Gastroesophageal sphincter (tissue), 4 donors: ENCODE results near the gene TTC7B. TPM values are rescaled to one million over a fixed set of nuclear protein-coding genes. Genes with fewer than 3 reads are reported as not detected.

Experiments used
- ATAC-seq: fragments of 150-250 bp; one replicate; pipeline ENCODE4 v1.9.1; 2016; ENCODE audit warnings: mild to moderate bottlenecking, moderate library complexity
- H3K27ac ChIP-seq, 4 donors: fragments of 200-600 bp; sonication (generic) in 3 of 4; 1 replicate in 3 of 4; 2 replicates in 1 of 4; pipeline ENCODE4 v1.5.1; 2016 to 2019
- H3K27me3 ChIP-seq: fragments of 200-600 bp; sonication (generic); one replicate; pipeline ENCODE4 v1.5.1; 2019
- H3K36me3 ChIP-seq, 2 donors: fragments of 200-600 bp; sonication (generic); one replicate each; pipeline ENCODE4 v1.5.1; 2019; ENCODE audit warnings: control low read depth in 1 of 2
- H3K4me1 ChIP-seq, 3 donors: fragments of 200-600 bp; sonication (generic); 1 replicate in 2 of 3; 2 replicates in 1 of 3; pipeline ENCODE4 v1.5.1; 2016 to 2019; ENCODE audit warnings: control low read depth in 2 of 3
- H3K4me3 ChIP-seq, 2 donors: fragments of 200-600 bp; sonication (generic); one replicate each; pipeline ENCODE4 v1.5.1; 2019; ENCODE audit warnings: mild to moderate bottlenecking in 1 of 2, moderate library complexity in 1 of 2
- H3K9me3 ChIP-seq, 3 donors: fragments of 200-600 bp; sonication (generic); one replicate each; pipeline ENCODE4 v1.5.1; 2017 to 2019; ENCODE audit warnings: control low read depth in 2 of 3
- CTCF ChIP-seq, 4 experiments: fragments of 200-600 bp in 2 of 4; fragments of 450-650 bp in 2 of 4; sonication (generic) in 1 of 4; IDR thresholded peaks; one replicate each; pipeline ENCODE4 v1.5.1; 2017 to 2019; ENCODE audit warnings: antibody characterized with exemption in 4 of 4, mild to moderate bottlenecking in 2 of 4, moderate library complexity in 2 of 4
- EP300 ChIP-seq: sonication (generic); formaldehyde crosslinking; IDR thresholded peaks from one replicate; pipeline ENCODE4 v1.6.1; 2017; ENCODE audit warnings: antibody characterized with exemption, mild to moderate bottlenecking
- POLR2A ChIP-seq, 2 donors: fragments of 450-650 bp; IDR thresholded peaks; one replicate each; pipeline ENCODE4 v1.6.1; 2017; ENCODE audit warnings: antibody characterized with exemption in 2 of 2, mild to moderate bottlenecking in 2 of 2, moderate library complexity in 1 of 2
- POLR2AphosphoS5 ChIP-seq: sonication (generic); formaldehyde crosslinking; IDR thresholded peaks from one replicate; pipeline ENCODE4 v1.6.1; 2017; ENCODE audit warnings: antibody characterized with exemption
- WGBS, 2 donors: methylation state at CpG; one replicate each; pipeline ENCODE4 v1.1.5; 2018; ENCODE audit warnings: low coverage in 1 of 2; 5-methylcytosine and 5-hydroxymethylcytosine counted together
- total RNA-seq, 4 donors: library from RNA; depleted of rRNA; stranded (reverse); fragments of >200 nt; gene quantifications; one replicate each; pipeline ENCODE4 v1.1.0, GENCODE V29; 2016

The TTC7B gene
- total RNA-seq, 4 donors from 2014 or later = 59.0 to 170 (median 64.1) TPM

GRCh38 chr14:90816681-90817436 lies 629 bp upstream of the TTC7B start:
- H3K27me3 ChIP-seq = no peaks in the 10 kb centered on the region
- peak overlapping the region in 3 of 4 donors; percentile 35 to 72 (median 43) for H3K27ac ChIP-seq
- TF ChIP-seq POLR2A (IDR thresholded peaks at IDR 0.05) = no peak
- H3K4me3 ChIP-seq = peak overlapping the region in 1 of 2 donors; percentile 53
- no peaks in the 10 kb centered on the region for H3K9me3 ChIP-seq
- H3K36me3 ChIP-seq = no peaks in the 10 kb centered on the region
- 9 to 45% methylated on average over 5 to 11 of the region's 16 CpGs for WGBS, 2 donors
- no peak for ATAC-seq
- H3K4me1 ChIP-seq = peaks cover 0 to 34% (median 13%) of the 10 kb centered on the region in 3 donors

GRCh38 chr14:90815572-90815821 lies 733 bp downstream of the TTC7B start:
- 5 to 10% methylated on average over 5 of the region's 5 CpGs for WGBS, 2 donors
- H3K27ac ChIP-seq = peak overlapping the region in 2 of 4 donors; percentile 68 to 72
- no peaks in the 10 kb centered on the region for H3K27me3 ChIP-seq
- H3K4me3 ChIP-seq = peak overlapping the region; percentile 53 to 85
- H3K9me3 ChIP-seq = no peaks in the 10 kb centered on the region
- peaks cover 0 to 43% (median 13%) of the 10 kb centered on the region in 3 donors for H3K4me1 ChIP-seq
- ATAC-seq = no peak
- no peaks in the 10 kb centered on the region for H3K36me3 ChIP-seq
- TF ChIP-seq CTCF (IDR thresholded peaks at IDR 0.05) (no peak), POLR2A (IDR thresholded peaks at IDR 0.05) (no peak), EP300 (no peak), POLR2AphosphoS5 (no peak)

- WGBS, 2 donors = 59 to 64% methylated on average over 7 to 10 of the region's 13 CpGs
Measured at GRCh38 chr14:90814806-90815571, 1.2 kb downstream of the TTC7B start.

GRCh38 chr14:90813442-90813841 lies 2.8 kb downstream of the TTC7B start:
- WGBS, 2 donors = 78 to 85% methylated on average over 2 to 5 of the region's 5 CpGs
- TF ChIP-seq EP300 (no peak), POLR2AphosphoS5 (no peak), POLR2A (IDR thresholded peaks at IDR 0.05) (no peak), CTCF (IDR thresholded peaks at IDR 0.05) (no peak)
- no peak for ATAC-seq
- H3K4me3 ChIP-seq = no peak overlapping the region
- peaks cover 0 to 58% (median 13%) of the 10 kb centered on the region in 3 donors for H3K4me1 ChIP-seq
- H3K27ac ChIP-seq = no peak overlapping the region
- no peaks in the 10 kb centered on the region for H3K27me3 ChIP-seq
- H3K9me3 ChIP-seq = no peaks in the 10 kb centered on the region
- no peaks in the 10 kb centered on the region for H3K36me3 ChIP-seq

More at GRCh38 chr14:90814806-90815571, 1.2 kb downstream of the TTC7B start:
- no peaks in the 10 kb centered on the region for H3K9me3 ChIP-seq
- H3K36me3 ChIP-seq = no peaks in the 10 kb centered on the region
- peaks cover 0 to 48% (median 13%) of the 10 kb centered on the region in 3 donors for H3K4me1 ChIP-seq
- H3K27me3 ChIP-seq = no peaks in the 10 kb centered on the region
- H3K27ac ChIP-seq = peak overlapping the region in 1 of 4 donors; percentile 72
- peak overlapping the region; percentile 53 to 85 for H3K4me3 ChIP-seq
- TF ChIP-seq CTCF (IDR thresholded peaks at IDR 0.05) (no peak), EP300 (no peak), POLR2A (IDR thresholded peaks at IDR 0.05) (no peak), POLR2AphosphoS5 (no peak)
- no peak for ATAC-seq

- ATAC-seq = no peak
- Histone ChIP-seq H3K4me1 (peaks cover 3 to 71% (median 20%) of the 10 kb centered on the region in 3 donors), H3K36me3 (no peaks in the 10 kb centered on the region), H3K27ac (no peak overlapping the region), H3K9me3 (no peaks in the 10 kb centered on the region), H3K4me3 (no peak overlapping the region), H3K27me3 (no peaks in the 10 kb centered on the region)
- 100% methylated on average over 1 of the region's 5 CpGs; no CpG with 5 or more reads in 1 of the 2 donors for WGBS, 2 donors
- no peak for TF ChIP-seq CTCF (IDR thresholded peaks at IDR 0.05)
- TF ChIP-seq EP300 = no peak
- no peak for TF ChIP-seq POLR2AphosphoS5
- TF ChIP-seq POLR2A (IDR thresholded peaks at IDR 0.05) = no peak
Measured at GRCh38 chr14:90812109-90812508, 4.1 kb downstream of the TTC7B start.
